Choroid plexus epithelial cell (primary cell): ENCODE data around the gene DNAH8.

Source experiments
- DNase-seq: peaks from one replicate; pipeline ENCODE4 v3.0.0-alpha.2; 2010; ENCODE audit warnings: low read depth
- H3K4me3 ChIP-seq: 2 replicates; pipeline ENCODE4 v1.5.1; 2011; ENCODE audit warnings: low read depth, mild to moderate bottlenecking, control low read depth, low read length, moderate library complexity
- TF ChIP-seq, protein P1 (sequence below): conservative IDR thresholded peaks from 2 replicates; pipeline ENCODE4 v1.5.1; 2011; ENCODE audit warnings: low read depth, mild to moderate bottlenecking, control low read depth, inconsistent platforms, low read length, moderate library complexity

The DNAH8 gene

DNA sequence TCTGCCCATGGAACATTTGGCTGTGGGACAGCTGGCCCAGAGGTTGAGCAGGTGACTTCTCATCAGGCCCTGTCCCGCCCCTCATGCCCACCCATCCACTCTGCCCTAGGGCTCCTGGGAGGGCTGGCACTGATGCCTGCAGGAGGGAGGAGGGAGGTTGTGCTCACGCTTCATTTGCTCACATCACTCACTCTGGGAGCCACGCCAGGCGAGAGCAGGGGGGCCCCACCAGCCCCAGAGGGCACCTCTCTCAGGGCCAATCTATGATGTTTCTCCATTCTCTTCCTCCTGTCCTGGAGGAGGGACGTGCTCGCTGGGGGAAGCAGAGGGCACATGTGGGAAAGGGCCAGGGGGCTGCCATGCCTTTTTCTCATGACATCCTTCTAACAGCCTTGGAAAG, 322.6 kb downstream of the DNAH8 start:
- TF ChIP-seq, protein P1, sequence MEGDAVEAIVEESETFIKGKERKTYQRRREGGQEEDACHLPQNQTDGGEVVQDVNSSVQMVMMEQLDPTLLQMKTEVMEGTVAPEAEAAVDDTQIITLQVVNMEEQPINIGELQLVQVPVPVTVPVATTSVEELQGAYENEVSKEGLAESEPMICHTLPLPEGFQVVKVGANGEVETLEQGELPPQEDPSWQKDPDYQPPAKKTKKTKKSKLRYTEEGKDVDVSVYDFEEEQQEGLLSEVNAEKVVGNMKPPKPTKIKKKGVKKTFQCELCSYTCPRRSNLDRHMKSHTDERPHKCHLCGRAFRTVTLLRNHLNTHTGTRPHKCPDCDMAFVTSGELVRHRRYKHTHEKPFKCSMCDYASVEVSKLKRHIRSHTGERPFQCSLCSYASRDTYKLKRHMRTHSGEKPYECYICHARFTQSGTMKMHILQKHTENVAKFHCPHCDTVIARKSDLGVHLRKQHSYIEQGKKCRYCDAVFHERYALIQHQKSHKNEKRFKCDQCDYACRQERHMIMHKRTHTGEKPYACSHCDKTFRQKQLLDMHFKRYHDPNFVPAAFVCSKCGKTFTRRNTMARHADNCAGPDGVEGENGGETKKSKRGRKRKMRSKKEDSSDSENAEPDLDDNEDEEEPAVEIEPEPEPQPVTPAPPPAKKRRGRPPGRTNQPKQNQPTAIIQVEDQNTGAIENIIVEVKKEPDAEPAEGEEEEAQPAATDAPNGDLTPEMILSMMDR, result no peak
- H3K4me3 ChIP-seq, result no peak overlapping the region
- no peak for DNase-seq

GRCh38 chr6:39040080-39040673, 325.1 kb downstream of the DNAH8 start:
- no peak overlapping the region for H3K4me3 ChIP-seq
- TF ChIP-seq, protein P1, result no peak
- DNase-seq, result no peak

GRCh38 chr6:39041072-39041471, 326.0 kb downstream of the DNAH8 start:
- TF ChIP-seq, protein P1, result no peak

GRCh38 chr6:39043776-39044175, 328.7 kb downstream of the DNAH8 start:
- TF ChIP-seq, protein P1, result no peak
- H3K4me3 ChIP-seq, result no peak overlapping the region
- no peak for DNase-seq

More at GRCh38 chr6:39041072-39041471, 326.0 kb downstream of the DNAH8 start:
- H3K4me3 ChIP-seq, result no peak overlapping the region
- DNase-seq, result no peak

DNA sequence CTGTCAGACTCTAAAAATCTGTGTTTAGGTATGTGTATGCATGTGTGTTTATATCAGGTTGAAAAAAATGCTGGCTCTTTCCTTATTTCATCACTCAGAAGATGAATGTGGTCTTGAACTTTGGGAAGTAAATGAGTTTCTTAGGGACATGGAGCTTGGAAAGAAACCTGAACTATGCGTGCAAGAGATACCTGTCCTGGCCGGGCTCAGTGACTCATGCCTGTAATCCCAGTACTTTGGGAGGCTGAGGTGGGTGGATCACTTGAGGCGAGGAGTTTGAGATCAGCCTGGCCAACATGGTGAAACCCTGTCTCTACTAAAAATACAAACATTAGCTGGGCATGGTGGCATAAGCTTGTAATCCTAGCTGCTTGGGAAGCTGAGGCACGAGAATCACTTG, 329.1 kb downstream of the DNAH8 start:
- H3K4me3 ChIP-seq, result no peak overlapping the region
- DNase-seq, result no peak
- TF ChIP-seq, protein P1, result no peak

- no peak for DNase-seq
- TF ChIP-seq, protein P1, result no peak
- no peak overlapping the region for H3K4me3 ChIP-seq
Measured at GRCh38 chr6:39047434-39048327, 332.6 kb downstream of the DNAH8 start.
